Cardiac muscle cell (in vitro differentiated cells and primary cell): Measurements from ENCODE around the gene PDE6A. TPM values are rescaled to one million over a fixed set of nuclear protein-coding genes. Genes with fewer than 3 reads are reported as not detected.
A peak's percentile ranks its signal among the peaks of the same experiment; 100 is the strongest.

Source experiments
- DNase-seq, 2 donors: peaks; one replicate each; pipeline versions ENCODE4 v3.0.0 to v3.0.0-alpha.2; 2010 to 2017; ENCODE audit warnings: low read depth in 1 of 2, low spot score in 1 of 2
- H3K27ac ChIP-seq: fragments of 200-600 bp; sonication (generic); 2 replicates; pipeline ENCODE4 v1.5.1; 2016
- H3K27me3 ChIP-seq: fragments of 200-600 bp; sonication (generic); 2 replicates; pipeline ENCODE4 v1.6.0; 2016; ENCODE audit warnings: control low read depth
- H3K36me3 ChIP-seq: fragments of 200-600 bp; sonication (generic); 2 replicates; pipeline ENCODE4 v1.5.1; 2016; ENCODE audit warnings: control low read depth
- H3K4me1 ChIP-seq: fragments of 200-600 bp; sonication (generic); 2 replicates; pipeline ENCODE4 v1.8.1; 2017; ENCODE audit warnings: low read depth, mild to moderate bottlenecking, mixed run types
- H3K4me3 ChIP-seq: fragments of 200-600 bp; sonication (generic); 2 replicates; pipeline ENCODE4 v1.5.1; 2016; ENCODE audit warnings: mild to moderate bottlenecking
- H3K9me3 ChIP-seq: fragments of 200-600 bp; sonication (generic); 2 replicates; pipeline ENCODE4 v1.5.1; 2017; ENCODE audit warnings: low read depth, mild to moderate bottlenecking, control low read depth
- polyA plus RNA-seq: library from polyadenylated mRNA; unstranded; fragments of >200 nt; fragmentation: Nextera tagmentation; extraction: Ambion mirVana; gene quantifications from 2 replicates; pipeline ENCODE4 v1.2.1, GENCODE V29; 2016
- total RNA-seq: library from RNA; depleted of rRNA; stranded (reverse); fragments of >200 nt; gene quantifications from 2 replicates; pipeline ENCODE4 v1.2.3, GENCODE V29; 2016
- TF ChIP-seq, protein P1 (sequence below): IDR thresholded peaks from 2 replicates; pipeline ENCODE4 v1.5.1; 2012; ENCODE audit warnings: low read depth, mild to moderate bottlenecking, low read length

Gene PDE6A
- total and polyA plus RNA-seq, 2 experiments from 2014 or later: not detected

DNA sequence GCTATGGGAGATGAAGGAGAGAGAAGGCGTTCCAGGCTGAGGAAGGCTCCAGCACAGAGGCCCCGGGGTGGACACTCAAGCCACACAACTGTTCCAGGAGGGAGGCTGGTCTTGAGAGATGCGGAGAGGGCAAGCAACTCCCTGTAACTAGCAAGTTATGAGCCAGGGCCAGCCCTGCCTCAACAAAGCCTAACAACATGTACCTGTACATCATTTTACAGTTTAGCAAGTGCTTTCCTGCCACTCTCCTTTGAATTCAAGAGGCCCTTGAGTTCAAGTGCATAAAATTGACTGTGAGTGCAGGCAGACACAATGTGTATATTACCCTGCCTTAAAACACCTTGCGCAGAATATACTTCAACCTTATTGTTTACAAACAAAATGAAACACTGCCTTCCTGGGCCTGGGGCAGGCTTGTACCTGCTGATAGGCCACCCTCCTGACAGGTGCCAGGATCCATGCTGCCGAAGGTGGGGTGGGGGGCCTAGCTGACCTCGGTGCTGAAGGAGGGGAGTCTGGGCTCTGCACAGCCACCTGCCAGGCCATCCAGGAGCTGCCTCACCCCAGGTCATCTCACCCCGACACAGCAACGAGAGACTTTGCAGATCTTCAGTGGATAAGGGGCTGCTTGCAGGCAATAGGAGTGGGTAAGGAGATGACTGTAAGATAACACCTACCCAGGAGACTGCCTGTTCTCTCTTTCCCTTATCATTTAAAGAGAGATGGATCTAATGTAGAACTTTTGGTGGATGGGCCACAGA lies 134.5 kb downstream of the PDE6A start:
- TF ChIP-seq, protein P1, sequence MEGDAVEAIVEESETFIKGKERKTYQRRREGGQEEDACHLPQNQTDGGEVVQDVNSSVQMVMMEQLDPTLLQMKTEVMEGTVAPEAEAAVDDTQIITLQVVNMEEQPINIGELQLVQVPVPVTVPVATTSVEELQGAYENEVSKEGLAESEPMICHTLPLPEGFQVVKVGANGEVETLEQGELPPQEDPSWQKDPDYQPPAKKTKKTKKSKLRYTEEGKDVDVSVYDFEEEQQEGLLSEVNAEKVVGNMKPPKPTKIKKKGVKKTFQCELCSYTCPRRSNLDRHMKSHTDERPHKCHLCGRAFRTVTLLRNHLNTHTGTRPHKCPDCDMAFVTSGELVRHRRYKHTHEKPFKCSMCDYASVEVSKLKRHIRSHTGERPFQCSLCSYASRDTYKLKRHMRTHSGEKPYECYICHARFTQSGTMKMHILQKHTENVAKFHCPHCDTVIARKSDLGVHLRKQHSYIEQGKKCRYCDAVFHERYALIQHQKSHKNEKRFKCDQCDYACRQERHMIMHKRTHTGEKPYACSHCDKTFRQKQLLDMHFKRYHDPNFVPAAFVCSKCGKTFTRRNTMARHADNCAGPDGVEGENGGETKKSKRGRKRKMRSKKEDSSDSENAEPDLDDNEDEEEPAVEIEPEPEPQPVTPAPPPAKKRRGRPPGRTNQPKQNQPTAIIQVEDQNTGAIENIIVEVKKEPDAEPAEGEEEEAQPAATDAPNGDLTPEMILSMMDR: no peak
- Histone ChIP-seq H3K36me3 (no peaks in the 10 kb centered on the region), H3K4me1 (peaks cover 37% of the 10 kb centered on the region), H3K9me3 (no peaks in the 10 kb centered on the region), H3K27me3 (no peaks in the 10 kb centered on the region), H3K4me3 (no peak overlapping the region), H3K27ac (no peak overlapping the region)
- peak in 1 of 2 donors; percentile 81 for DNase-seq

DNA sequence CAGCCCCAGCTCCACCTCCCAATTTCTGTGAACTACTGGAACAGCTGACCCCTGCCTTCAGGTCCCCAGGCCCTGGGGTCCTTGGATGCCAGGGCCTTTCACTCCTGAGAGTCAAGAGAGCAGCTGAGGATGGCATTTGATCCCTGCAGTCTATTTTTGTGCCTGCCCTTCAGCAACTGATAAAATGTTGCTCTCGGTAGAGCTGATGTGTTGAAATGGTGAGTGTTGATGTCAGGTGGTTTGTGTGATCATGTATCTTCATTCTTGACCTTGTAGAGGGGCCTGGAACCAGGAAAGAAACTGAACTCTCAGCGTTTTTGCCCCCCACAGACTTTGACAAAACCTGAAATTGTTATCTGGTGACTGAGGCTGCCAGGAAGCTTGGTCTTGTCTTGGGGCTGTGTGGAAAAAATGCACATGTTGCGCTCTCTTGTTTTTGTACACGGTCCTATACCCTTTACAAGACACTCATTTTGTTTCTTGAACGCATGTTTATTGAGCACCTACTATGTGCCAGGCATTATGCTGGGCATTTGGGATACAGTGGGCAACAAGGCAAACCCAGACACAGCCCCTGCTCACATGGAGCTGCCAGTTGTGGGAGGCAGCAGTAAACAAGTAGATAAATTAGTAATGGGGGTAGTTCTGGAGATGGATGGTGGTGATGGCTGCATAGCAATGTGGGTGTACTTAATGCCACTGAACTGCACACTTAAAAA lies 136.2 kb downstream of the PDE6A start:
- Histone ChIP-seq H3K9me3 (no peaks in the 10 kb centered on the region), H3K27ac (peak overlapping the region; percentile 29), H3K36me3 (no peaks in the 10 kb centered on the region), H3K4me3 (no peak overlapping the region), H3K4me1 (peaks cover 48% of the 10 kb centered on the region), H3K27me3 (no peaks in the 10 kb centered on the region)
- peak; percentile 15 to 80 for DNase-seq
- TF ChIP-seq, protein P1: no peak

Other genes starting within 250 kb of the PDE6A start
- 4.2 and 5.4 TPM in 2 replicates for gene PPARGC1B, start 214.5 kb downstream of the PDE6A start, total RNA-seq
- gene PPARGC1B, start 214.5 kb downstream of the PDE6A start, polyA plus RNA-seq: 4.1 and 7.9 TPM in 2 replicates
- gene SLC26A2, start 16.0 kb upstream of the PDE6A start, total RNA-seq: 6.8 and 7.0 TPM in 2 replicates
- gene SLC26A2, start 16.0 kb upstream of the PDE6A start, polyA plus RNA-seq: 3.8 and 4.4 TPM in 2 replicates
- 3.5 and 7.6 TPM in 2 replicates for gene TIGD6, start 55.9 kb upstream of the PDE6A start, total RNA-seq
- gene TIGD6, start 55.9 kb upstream of the PDE6A start, polyA plus RNA-seq: 10.3 and 11.4 TPM in 2 replicates
- 27.8 and 51.0 TPM in 2 replicates for gene HMGXB3, start 55.9 kb upstream of the PDE6A start, total RNA-seq
- gene HMGXB3, start 55.9 kb upstream of the PDE6A start, polyA plus RNA-seq: 16.7 and 23.9 TPM in 2 replicates
- 0.04 TPM in 1 of 2 replicates, not detected in the other for gene CSF1R, start 141.8 kb upstream of the PDE6A start, total RNA-seq
- gene CSF1R, start 141.8 kb upstream of the PDE6A start, polyA plus RNA-seq: 0.48 and 0.50 TPM in 2 replicates
- 4.2 and 5.4 TPM in 2 replicates for gene PDGFRB, start 211.1 kb upstream of the PDE6A start, total RNA-seq
- gene PDGFRB, start 211.1 kb upstream of the PDE6A start, polyA plus RNA-seq: 5.3 and 6.1 TPM in 2 replicates
- not detected in 2 replicates for gene CDX1, start 222.0 kb upstream of the PDE6A start, total RNA-seq
- gene CDX1, start 222.0 kb upstream of the PDE6A start, polyA plus RNA-seq: 0.62 TPM in 1 of 2 replicates, not detected in the other
- not detected in 2 replicates for gene SLC6A7, start 245.3 kb upstream of the PDE6A start, total RNA-seq
- not detected in 2 replicates for gene SLC6A7, start 245.3 kb upstream of the PDE6A start, polyA plus RNA-seq